SH-SY5Y (cell line): ENCODE results near the gene OR2T1.
"Not testable (repeated sequence)": the region's sequence is repeated elsewhere in the genome, so short reads cannot be mapped to it uniquely, and the experiment has no call there.

Experiments
- GATA2 ChIP-seq: IDR thresholded peaks from 2 replicates; pipeline ENCODE4 v1.6.1; 2011; ENCODE audit warnings: mild to moderate bottlenecking, low read depth, low read length
- GATA3 ChIP-seq: IDR thresholded peaks from 2 replicates; pipeline ENCODE4 v1.6.1; 2011; ENCODE audit warnings: low read depth, mild to moderate bottlenecking, low read length, moderate library complexity

- TF ChIP-seq GATA2, GATA3: not testable (repeated sequence)
Observed at GRCh38 chr1:248445399-248445798, 42.6 kb downstream of the OR2T1 start, which contains the start of gene OR2T2.
